ENCODE measurements around the gene N4BP2L1. TPM values are rescaled to one million over a fixed set of nuclear protein-coding genes. Genes with fewer than 3 reads are reported as not detected.
"Not testable (repeated sequence)": the region's sequence is repeated elsewhere in the genome, so short reads cannot be mapped to it uniquely, and the experiment has no call there.

Gene N4BP2L1
- polyA plus RNA-seq, 1 of the 3 experiments (the other 2 are of a cell fraction): 1.2 TPM

- ChIA-PET CTCF (no interaction called here), POLR2A (no interaction called here)
- Histone ChIP-seq H3K4me3 (ENCODE audit: low read depth in 2 of 2, low read length in 1 of 2) (no peak overlapping the region), H3K9ac (no peak overlapping the region), H3K27me3 (ENCODE audit: insufficient read depth) (no peaks in the 10 kb centered on the region), H3K27ac (ENCODE audit: low read depth in 2 of 2, low read length in 1 of 2) (no peak overlapping the region), H3K79me2 (ENCODE audit: insufficient read depth) (no peaks in the 10 kb centered on the region), H3K36me3 (replicated peaks in 1 of 2; ENCODE audit: control insufficient read depth in 1 of 2, insufficient read depth in 2 of 2, low read length in 1 of 2) (peaks cover 17 to 23% of the 10 kb centered on the region in 2 experiments), H2AFZ (ENCODE audit: low read depth) (no peak overlapping the region), H3K9me3 (no peaks in the 10 kb centered on the region), H3K4me2 (no peak overlapping the region), H4K20me1 (ENCODE audit: insufficient read depth) (no peaks in the 10 kb centered on the region), H3K4me1 (ENCODE audit: control insufficient read depth in 1 of 2, insufficient read depth in 2 of 2, low read depth in 1 of 2, low read length in 1 of 2) (no peaks in the 10 kb centered on the region), H3K9me2 (no peaks in the 10 kb centered on the region), H3F3A (replicated peaks; ENCODE audit: insufficient read depth) (no peaks in the 10 kb centered on the region)
- WGBS (ENCODE audit: low lambda C conversion rate): 100% methylated on average over 1 of the region's 1 CpG
- no peak for TF ChIP-seq MAX (IDR thresholded peaks at IDR 0.05; ENCODE audit: low read depth)
- TF ChIP-seq FOXJ3 (CRISPR knock-in tag; IDR thresholded peaks at IDR 0.05): no peak
- no peak for TF ChIP-seq NFIC (IDR thresholded peaks at IDR 0.05; ENCODE audit: borderline replicate concordance)
- no peak for TF ChIP-seq TEAD4 (IDR thresholded peaks at IDR 0.05; ENCODE audit: borderline replicate concordance, insufficient read depth)
- no peak for TF ChIP-seq FOSL2 (IDR thresholded peaks at IDR 0.05; ENCODE audit: borderline replicate concordance, low read depth)
- TF ChIP-seq CTCF (IDR thresholded peaks at IDR 0.05): no peak
- TF ChIP-seq MXI1 (IDR thresholded peaks at IDR 0.05; ENCODE audit: low read depth, low read length): no peak
- TF ChIP-seq USF1 (IDR thresholded peaks at IDR 0.05; ENCODE audit: borderline replicate concordance, low read depth): no peak
- no peak for TF ChIP-seq REST (IDR thresholded peaks at IDR 0.05; ENCODE audit: low read depth, low read length)
- no peak for TF ChIP-seq MEF2A (IDR thresholded peaks at IDR 0.05; ENCODE audit: borderline replicate concordance, low read depth)
- no peak for TF ChIP-seq RAD21 (IDR thresholded peaks at IDR 0.05; ENCODE audit: low read length)
- TF ChIP-seq EP300 (IDR thresholded peaks at IDR 0.05; ENCODE audit: borderline replicate concordance in 1 of 2, low read depth in 1 of 2, low read length in 1 of 2): no peak
- no peak for TF ChIP-seq USF2 (IDR thresholded peaks at IDR 0.05; ENCODE audit: borderline replicate concordance, low read depth, low read length)
- no peak for TF ChIP-seq TAF1 (IDR thresholded peaks at IDR 0.05; ENCODE audit: borderline replicate concordance, low read depth, low read length)
- TF ChIP-seq YY1 (IDR thresholded peaks at IDR 0.05; ENCODE audit: low read depth): no peak
- no peak for DNase-seq
Observed at GRCh38 chr13:32354040-32354439, 73.9 kb downstream of the N4BP2L1 start.

- H3K4me1 ChIP-seq (ENCODE audit: control insufficient read depth in 1 of 2, insufficient read depth in 2 of 2, low read depth in 1 of 2, low read length in 1 of 2); H4K20me1 ChIP-seq (ENCODE audit: insufficient read depth); H2AFZ ChIP-seq (ENCODE audit: low read depth); H3K9me2 ChIP-seq; H3K27ac ChIP-seq (ENCODE audit: low read depth in 2 of 2, low read length in 1 of 2); POLR2A ChIA-PET; H3K27me3 ChIP-seq (ENCODE audit: insufficient read depth); H3F3A ChIP-seq (replicated peaks; ENCODE audit: insufficient read depth); DNase-seq; H3K4me2 ChIP-seq; H3K79me2 ChIP-seq (ENCODE audit: insufficient read depth); H3K9me3 ChIP-seq; H3K4me3 ChIP-seq (ENCODE audit: low read depth in 2 of 2, low read length in 1 of 2); H3K9ac ChIP-seq: not testable (repeated sequence)
- CTCF ChIA-PET: interaction anchor here (0.8 kb wide), 1 partner anchor 441 kb away, joined by 3 read pairs; no protein-coding TSS in a partner anchor
- peaks cover 16 to 42% of the 10 kb centered on the region in 2 experiments for H3K36me3 ChIP-seq (replicated peaks in 1 of 2; ENCODE audit: control insufficient read depth in 1 of 2, insufficient read depth in 2 of 2, low read length in 1 of 2)
- 93% methylated on average over 15 of the region's 15 CpGs for WGBS (ENCODE audit: low lambda C conversion rate)
Observed at GRCh38 chr13:32350839-32351441, 77.0 kb downstream of the N4BP2L1 start.

All from SK-N-SH (cell line).